ENCODE results near the gene TBC1D5.

The TBC1D5 gene

GRCh38 chr3:17469954-17470353, 272.5 kb downstream of the TBC1D5 start:
- no peak for DNase-seq (ENCODE audit: low spot score)

- peak; percentile 28 for DNase-seq (ENCODE audit: low spot score)
Measured at GRCh38 chr3:17469520-17469919, 272.9 kb downstream of the TBC1D5 start.

- no peak for DNase-seq (ENCODE audit: low spot score)
Measured at GRCh38 chr3:17466028-17466427, 276.4 kb downstream of the TBC1D5 start.

- no peak for DNase-seq (ENCODE audit: low spot score)
Measured at GRCh38 chr3:17459470-17459993, 282.9 kb downstream of the TBC1D5 start.

- DNase-seq (ENCODE audit: low spot score), result no peak
Measured at GRCh38 chr3:17456650-17457049, 285.8 kb downstream of the TBC1D5 start.

- no peak for DNase-seq (ENCODE audit: low spot score)
Measured at GRCh38 chr3:17456046-17456445, 286.4 kb downstream of the TBC1D5 start.

- no peak for DNase-seq (ENCODE audit: low spot score)
Measured at GRCh38 chr3:17444865-17445264, 297.6 kb downstream of the TBC1D5 start.

- DNase-seq (ENCODE audit: low spot score), result no peak
Measured at GRCh38 chr3:17443142-17443541, 299.3 kb downstream of the TBC1D5 start.

- no peak for DNase-seq (ENCODE audit: low spot score)
Measured at GRCh38 chr3:17442332-17443049, 299.9 kb downstream of the TBC1D5 start.

GRCh38 chr3:17433876-17434275, 308.6 kb downstream of the TBC1D5 start:
- DNase-seq (ENCODE audit: low spot score), result no peak

GRCh38 chr3:17432236-17432635, 310.2 kb downstream of the TBC1D5 start:
- DNase-seq (ENCODE audit: low spot score), result no peak

GRCh38 chr3:17431484-17432045, 310.9 kb downstream of the TBC1D5 start:
- no peak for DNase-seq (ENCODE audit: low spot score)

- peak; percentile 11 for DNase-seq (ENCODE audit: low spot score)
Measured at GRCh38 chr3:17431004-17431403, 311.4 kb downstream of the TBC1D5 start.

GRCh38 chr3:17430582-17430981, 311.8 kb downstream of the TBC1D5 start:
- no peak for DNase-seq (ENCODE audit: low spot score)

GRCh38 chr3:17423786-17424536, 318.5 kb downstream of the TBC1D5 start:
- DNase-seq (ENCODE audit: low spot score), result no peak

- no peak for DNase-seq (ENCODE audit: low spot score)
Measured at GRCh38 chr3:17422636-17423035, 319.8 kb downstream of the TBC1D5 start.

GRCh38 chr3:17420668-17421067, 321.8 kb downstream of the TBC1D5 start:
- no peak for DNase-seq (ENCODE audit: low spot score)

- DNase-seq (ENCODE audit: low spot score), result peak; percentile 13
Measured at GRCh38 chr3:17412950-17413530, 329.4 kb downstream of the TBC1D5 start.

GRCh38 chr3:17411157-17411877, 331.1 kb downstream of the TBC1D5 start:
- no peak for DNase-seq (ENCODE audit: low spot score)

GRCh38 chr3:17407576-17407975, 334.9 kb downstream of the TBC1D5 start:
- no peak for DNase-seq (ENCODE audit: low spot score)

- DNase-seq (ENCODE audit: low spot score), result no peak
Measured at GRCh38 chr3:17404548-17404947, 337.9 kb downstream of the TBC1D5 start.

- DNase-seq (ENCODE audit: low spot score), result no peak
Measured at GRCh38 chr3:17402442-17402841, 340.0 kb downstream of the TBC1D5 start.
